Stimulated activated CD4-positive, alpha-beta T cell treated with anti-CD3 and anti-CD28 coated beads, Interleukin-4, amount 100 ng/mL, for 4 hours (primary cell): ENCODE measurements around the gene GNG12.
"Not testable (repeated sequence)": the region's sequence is repeated elsewhere in the genome, so short reads cannot be mapped to it uniquely, and the experiment has no call there.

Source experiments
- DNase-seq, 2 experiments: peaks; one replicate each; pipeline ENCODE4 v3.0.0-alpha.2; 2020

Gene GNG12

GRCh38 chr1:67749263-67749843 is 83.9 kb downstream of the GNG12 start:
- no peak for DNase-seq

DNA sequence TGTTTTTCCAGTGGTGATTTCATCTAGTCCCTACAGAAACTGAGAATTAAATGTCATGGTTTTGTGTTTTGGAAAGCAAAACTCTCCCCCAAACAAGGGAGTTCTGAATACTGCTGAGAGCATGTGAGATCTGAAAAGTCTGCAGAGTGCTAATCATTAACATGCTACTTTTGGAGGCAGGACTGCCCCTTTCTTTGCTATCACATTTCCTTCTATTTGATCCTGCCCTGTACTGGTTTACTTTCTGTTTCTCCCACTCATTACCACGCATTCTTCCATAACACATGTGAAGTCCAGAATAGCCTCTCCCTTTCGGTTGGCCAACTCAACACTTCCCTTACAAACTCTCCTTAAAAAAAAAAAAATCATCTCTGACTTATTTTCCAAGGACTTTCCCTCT is 84.6 kb downstream of the GNG12 start:
- no peak for DNase-seq

DNA sequence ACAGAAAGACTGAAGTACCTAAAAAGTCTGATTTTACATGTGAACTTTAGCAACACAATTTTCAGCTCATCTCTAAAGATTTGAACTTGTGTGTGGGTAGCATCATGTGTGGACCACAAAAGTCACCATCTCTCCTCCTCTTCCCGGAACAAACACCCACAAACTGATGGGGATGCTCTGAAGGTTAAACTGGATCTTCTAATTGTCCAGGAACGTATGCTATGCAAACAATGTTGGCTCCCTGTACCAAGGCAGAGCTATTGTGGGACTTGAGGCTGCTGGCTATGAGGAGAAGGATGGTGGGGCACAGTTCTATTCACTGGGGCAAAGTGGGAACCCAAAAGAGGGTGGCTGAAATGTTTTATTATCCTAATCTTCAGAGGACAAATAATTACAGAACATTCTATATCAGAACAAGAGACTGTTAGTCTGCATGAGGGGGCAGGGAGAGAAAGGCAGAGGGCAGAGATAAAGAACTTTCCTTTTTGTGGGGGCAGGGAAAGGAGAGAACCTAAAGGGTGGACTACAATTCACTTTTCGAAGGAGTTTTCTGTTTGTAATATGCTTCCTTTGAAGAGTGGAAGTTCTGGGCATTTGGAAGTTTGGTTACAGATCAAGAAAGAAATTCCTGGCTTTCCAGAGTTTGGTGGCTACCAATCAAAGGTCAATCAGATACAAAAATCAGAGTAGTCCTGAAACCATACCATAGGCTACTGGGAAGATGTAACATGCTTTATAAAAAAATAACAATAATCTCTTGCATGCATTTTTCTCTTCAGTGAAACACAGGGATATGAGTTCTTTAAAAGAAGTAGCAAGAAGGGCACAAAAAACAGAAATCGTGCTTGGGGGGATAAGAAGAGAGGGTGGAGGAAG is 85.4 kb downstream of the GNG12 start:
- DNase-seq, result no peak

GRCh38 chr1:67745875-67746698 is 87.2 kb downstream of the GNG12 start:
- no peak for DNase-seq

DNA sequence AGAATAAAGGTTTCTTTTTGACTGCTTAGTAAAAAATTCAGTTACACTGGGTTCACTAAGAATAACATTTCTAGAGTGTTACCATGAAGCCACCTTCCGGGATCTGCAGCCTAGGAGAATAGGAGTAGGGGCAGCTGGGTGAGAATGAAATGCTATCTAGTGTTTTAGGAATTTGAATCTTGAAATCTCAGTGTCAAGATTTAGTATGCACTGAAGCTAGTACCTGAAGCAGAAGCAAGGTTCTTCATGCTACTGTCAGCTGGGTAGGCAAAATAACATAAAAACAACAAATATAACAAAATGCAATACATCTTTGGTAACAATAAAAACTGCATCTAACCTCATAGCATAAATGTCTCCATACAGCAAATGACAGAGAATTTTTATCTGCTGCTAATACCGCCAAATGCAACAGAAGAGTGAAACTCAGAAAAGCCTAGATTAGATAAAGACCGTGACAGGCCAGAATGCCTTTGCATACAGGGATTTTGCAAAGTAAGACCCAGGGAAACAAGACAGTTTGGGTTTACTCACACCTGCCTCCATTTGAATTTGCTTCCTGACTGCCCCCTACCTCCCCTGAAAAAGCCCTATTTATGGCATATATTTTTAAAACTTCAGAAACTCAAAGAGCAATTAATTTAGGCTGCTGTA is 90.1 kb downstream of the GNG12 start:
- DNase-seq, result no peak

- no peak for DNase-seq
These were observed 91.5 kb downstream of the GNG12 start for GRCh38 chr1:67741736-67742135.

DNA sequence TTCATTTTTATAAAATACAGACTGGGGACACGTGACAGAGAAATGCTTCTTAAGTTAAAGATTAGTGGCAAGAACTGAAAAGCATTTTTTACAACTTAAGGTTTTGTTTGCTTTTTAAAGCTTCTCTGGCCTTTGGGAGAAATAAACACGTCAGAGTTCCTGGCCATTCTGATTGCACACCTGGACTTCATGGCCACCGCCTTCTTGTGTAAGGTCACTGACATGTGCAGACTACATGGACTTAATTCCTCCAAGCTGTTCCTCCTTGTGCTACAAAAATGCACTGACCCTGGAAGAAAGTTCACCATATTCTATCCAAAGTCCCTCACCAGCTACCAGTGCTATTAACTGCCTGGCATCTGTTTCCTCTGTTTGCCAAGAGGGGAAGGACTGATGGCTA is 92.1 kb downstream of the GNG12 start:
- DNase-seq, result no peak

DNA sequence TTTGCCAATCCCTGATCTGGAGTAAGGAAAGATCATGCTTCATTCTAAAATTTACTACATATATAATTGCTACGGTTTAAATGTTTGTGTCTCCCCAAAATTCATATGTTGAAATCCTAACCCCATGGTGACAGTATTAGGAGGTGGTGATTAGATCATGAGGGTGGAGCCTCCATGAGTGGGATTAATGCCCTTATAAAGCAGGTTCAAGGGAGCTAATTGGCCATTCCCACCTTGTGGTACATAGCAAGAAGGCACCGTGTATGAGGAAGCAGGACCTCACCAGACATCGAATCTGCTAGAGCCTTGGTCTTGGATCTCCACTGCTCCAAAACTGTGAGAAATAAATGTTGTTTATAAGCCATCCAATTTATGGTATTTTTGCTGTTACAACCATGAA is 92.7 kb downstream of the GNG12 start:
- DNase-seq, result no peak

DNA sequence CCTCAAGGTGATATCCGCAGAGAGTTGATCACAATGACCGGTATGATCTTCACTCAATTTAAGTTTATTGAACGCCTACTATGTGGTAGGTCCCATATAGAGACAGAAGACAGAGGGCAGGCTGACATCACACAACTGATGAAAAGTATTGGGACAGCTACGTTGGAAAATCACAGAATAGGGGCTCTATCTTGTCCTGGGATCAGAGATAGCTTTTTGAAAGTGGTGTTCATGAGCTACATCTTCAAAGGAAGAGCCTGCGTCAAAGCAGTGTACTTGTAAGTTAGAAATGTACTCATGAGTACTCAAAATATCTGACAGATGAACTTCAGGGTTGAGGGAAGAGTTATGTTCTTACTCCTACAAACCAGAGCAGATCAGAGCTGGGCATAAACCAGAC is 93.9 kb downstream of the GNG12 start:
- no peak for DNase-seq

- DNase-seq, result no peak
These were observed 94.9 kb downstream of the GNG12 start for GRCh38 chr1:67738401-67738800.

GRCh38 chr1:67737875-67738274 is 95.4 kb downstream of the GNG12 start:
- DNase-seq, result no peak

- no peak for DNase-seq
These were observed 96.5 kb downstream of the GNG12 start for GRCh38 chr1:67736750-67737149.

DNA sequence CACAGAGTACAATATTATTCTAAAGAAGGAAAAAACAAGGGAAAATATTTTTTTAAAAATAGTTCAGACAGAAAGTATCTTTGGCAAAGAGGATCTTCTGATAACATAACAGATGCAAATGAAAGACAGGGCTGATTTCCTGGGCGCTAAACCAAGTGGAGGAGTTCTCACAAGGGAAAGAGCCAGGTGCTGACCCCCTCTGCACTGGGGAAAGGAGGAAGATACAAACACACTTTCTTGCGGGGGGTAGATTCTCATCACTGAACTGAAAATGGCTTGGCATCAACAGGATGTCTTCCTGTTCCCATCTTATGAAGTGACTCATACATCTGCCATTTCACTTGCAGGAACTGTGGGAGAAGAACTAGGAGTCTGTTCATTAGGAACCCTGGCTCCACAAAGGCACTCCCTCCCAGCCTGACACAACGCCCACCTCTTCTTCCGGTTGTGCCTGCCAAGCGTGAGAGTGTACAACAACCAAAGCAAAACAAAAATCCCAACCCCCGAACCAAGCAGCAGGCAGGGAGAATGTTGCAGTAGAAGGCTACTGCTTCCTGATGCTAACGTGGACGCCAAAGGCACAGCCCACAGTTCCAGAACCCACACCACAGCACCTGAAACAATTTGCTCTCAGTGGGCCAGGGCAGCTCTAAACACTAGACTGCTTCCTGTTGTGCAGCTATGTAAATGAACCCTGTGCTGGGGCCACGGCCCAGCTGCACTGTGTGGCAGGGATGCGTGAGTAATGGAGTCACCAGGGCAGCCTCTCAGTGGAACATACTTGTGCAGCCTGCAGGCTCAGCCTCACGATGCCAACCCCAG is 97.2 kb downstream of the GNG12 start:
- DNase-seq, result peak; percentile 5 to 21

GRCh38 chr1:67735206-67735605 is 98.1 kb downstream of the GNG12 start:
- DNase-seq, result no peak

DNA sequence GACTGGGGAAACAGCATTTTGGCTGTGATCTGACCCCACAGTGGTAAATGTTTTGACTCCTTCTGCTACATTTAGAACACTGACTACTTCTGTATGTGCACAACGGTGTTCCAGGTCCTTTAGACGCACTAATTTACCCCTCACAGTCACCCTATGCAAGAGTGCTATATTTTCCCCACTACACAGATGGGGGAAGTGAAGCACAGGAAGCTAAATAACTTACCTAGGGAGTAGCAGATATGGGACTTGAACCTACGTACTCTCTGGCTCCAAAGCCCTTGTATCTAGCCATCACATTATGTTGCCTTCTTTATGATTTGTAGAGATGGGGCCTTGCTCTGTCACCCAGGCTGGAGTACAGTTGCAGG is 99.0 kb downstream of the GNG12 start:
- no peak for DNase-seq

DNA sequence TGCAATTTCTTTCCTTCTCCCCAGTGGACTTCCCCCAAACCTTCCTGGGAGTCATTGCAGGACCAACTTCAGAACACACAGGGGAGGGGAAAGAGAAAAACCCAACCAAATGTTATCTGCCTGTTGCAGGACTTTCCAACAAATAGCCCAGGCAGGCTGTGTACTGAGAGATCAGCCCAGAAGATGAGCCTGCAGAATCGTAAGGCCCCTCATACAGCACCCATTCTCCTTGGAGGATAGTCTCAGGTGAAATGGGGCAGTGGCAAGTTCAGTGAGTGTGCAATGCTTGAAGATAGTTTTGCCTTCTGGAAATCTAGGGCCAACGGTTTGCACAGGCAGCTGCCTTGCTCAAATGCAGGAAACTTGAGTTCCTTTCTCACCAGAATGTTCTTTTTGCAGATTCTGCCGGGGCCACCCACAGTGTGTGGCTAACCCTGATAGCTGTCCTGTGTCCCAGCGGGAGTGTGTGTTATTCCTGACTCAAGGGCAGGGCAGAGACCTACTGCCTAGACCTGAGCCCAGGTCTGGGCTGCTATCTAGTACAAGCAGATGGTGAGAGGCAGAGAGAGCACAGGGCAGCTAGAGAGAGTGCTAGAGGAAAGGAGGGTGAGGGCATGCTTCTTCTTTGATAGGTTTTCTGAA is 99.5 kb downstream of the GNG12 start:
- no peak for DNase-seq

DNA sequence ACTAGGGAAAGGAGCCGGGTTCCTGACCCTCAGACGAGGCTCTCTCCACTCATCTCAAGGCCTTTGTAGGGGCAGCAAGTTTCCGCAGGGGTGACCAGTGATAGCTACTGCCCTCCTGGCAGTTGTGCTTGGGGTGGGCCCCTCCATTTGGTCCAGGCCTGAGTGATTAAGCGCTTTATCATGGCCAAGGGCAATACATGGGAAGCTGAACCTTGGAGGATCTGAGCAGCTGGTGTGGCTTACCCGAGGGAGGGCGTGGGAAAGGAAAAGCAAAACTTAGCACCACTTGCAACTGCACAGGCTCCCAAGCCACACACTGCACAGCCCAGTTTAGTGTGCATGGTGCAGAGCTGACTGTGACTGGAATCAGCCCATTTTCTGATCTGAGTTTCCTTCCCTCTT is 100.5 kb downstream of the GNG12 start:
- DNase-seq, result no peak

- no peak for DNase-seq
These were observed 101.9 kb downstream of the GNG12 start for GRCh38 chr1:67731322-67731721.

DNA sequence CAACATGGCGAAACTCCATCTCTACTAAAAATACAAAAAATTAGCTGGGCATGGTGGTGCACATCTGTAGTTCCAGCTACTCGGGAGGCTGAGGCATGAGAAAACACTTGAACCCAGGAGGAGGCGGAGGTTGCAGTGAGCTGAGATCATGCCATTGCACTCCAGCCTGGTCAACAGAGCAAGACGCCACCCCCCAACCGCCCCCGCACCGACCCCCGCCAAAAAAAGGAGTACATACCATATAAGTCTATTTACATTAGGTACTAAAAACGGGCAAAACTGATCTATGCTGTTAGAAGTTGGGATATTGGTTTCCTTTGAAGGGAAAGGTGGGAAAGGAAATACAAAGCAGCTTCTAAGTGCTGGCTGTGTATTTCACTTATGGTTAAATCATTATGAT is 103.0 kb downstream of the GNG12 start:
- not testable (repeated sequence) for DNase-seq

- DNase-seq, result no peak
These were observed 103.4 kb downstream of the GNG12 start for GRCh38 chr1:67729872-67730271.

DNA sequence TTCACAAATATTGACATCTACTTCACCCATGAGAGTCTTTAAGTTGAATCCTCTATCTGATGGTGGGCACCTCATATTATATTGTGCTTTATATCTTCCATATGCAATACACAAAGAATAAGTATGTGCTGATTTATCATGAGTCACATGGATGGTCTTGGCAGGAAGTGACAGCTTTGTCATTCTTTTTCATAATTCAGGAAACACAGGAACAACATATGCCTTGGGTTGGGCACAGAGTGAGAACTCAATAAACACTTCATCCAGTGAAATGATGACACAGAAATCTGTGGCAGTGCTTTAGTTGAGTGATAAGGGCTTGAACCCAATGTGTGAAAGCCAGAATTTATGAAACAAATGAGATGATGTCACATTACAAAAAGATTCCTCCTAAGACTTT is 107.0 kb downstream of the GNG12 start:
- DNase-seq, result no peak
